Activated T-cell treated with anti-CD3 and anti-CD28 coated beads, Interleukin-2, amount 50 U/mL, for 4 hours (primary cell): ENCODE results near the gene LSR. TPM values are rescaled to one million over a fixed set of nuclear protein-coding genes. Genes with fewer than 3 reads are reported as not detected.

Source experiments
- ATAC-seq, 2 donors: fragments of 200-7000 bp; cut with Tn5 transposase; one replicate each; pipeline ENCODE4 v1.10.0; 2021
- DNase-seq: peaks from one replicate; pipeline ENCODE4 v3.0.0-alpha.2; 2020
- H3K27me3 Mint-ChIP-seq: one replicate; pipeline ENCODE4 v1.8.0; 2021; ENCODE audit warnings: low read depth, mixed read lengths
- H3K36me3 Mint-ChIP-seq: one replicate; pipeline ENCODE4 v1.8.0; 2022; ENCODE audit warnings: mixed read lengths; ENCODE audit not compliant: insufficient read depth
- H3K4me1 Mint-ChIP-seq: one replicate; pipeline ENCODE4 v1.8.0; 2021; ENCODE audit warnings: low read depth, mixed read lengths
- H3K4me3 Mint-ChIP-seq: one replicate; pipeline ENCODE4 v1.8.0; 2021; ENCODE audit warnings: mild to moderate bottlenecking, moderate library complexity, mixed read lengths
- H3K9me3 Mint-ChIP-seq: one replicate; pipeline ENCODE4 v1.8.0; 2021; ENCODE audit warnings: mixed read lengths
- total RNA-seq, 3 donors: library from RNA; stranded (reverse); gene quantifications; one replicate each; pipeline ENCODE4 v1.2.1, GENCODE V29; 2021

The LSR gene
- 10 to 100 TPM; 14.0 to 18.7 (median 17.1) TPM for total RNA-seq

DNA sequence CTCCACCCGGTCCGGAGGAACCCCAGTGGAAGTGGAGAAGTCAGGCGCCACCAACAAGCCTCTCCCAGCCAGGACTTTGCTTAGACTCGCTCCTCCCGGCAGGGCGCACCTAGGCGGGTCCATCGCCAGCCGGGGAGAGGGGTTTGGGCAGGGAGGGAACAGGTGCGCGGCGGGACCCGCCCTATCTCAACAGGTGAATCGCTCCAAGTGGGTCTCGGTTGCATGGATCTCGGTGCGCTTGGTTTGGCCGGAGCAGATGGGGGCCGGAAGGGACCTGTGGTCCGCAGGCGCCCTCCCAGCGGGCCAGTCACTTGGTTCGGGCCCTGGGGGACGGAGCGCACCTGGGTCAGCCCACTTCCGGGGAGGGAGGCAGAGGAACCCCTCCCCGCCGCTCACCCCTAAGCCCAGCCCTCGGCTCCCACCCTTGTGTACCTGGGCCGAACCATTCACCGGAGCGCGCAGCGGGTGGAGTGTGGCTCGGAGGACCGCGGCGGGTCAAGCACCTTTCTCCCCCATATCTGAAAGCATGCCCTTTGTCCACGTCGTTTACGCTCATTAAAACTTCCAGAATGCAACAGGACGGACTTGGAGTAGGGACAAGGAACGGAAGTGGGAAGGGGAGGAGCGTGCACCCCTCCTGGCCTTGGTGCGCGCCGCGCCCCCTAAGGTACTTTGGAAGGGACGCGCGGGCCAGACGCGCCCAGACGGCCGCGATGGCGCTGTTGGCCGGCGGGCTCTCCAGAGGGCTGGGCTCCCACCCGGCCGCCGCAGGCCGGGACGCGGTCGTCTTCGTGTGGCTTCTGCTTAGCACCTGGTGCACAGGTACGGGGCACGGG is at the start of gene LSR:
Gene LSR (plus strand): TSS at position 693 of the 836 bp plus-strand sequence. CDS start 21 bp downstream, at position 714.
- ATAC-seq (peak; percentile 87 to 88), DNase-seq (peak; percentile 65)
- H3K4me3 Mint-ChIP-seq: peak within 1 kb of the TSS; percentile 86
- H3K36me3 Mint-ChIP-seq: peaks cover 11% of the 10 kb centered on the region
- H3K27me3 Mint-ChIP-seq: peaks cover 4% of the 10 kb centered on the region
- H3K9me3 Mint-ChIP-seq: peaks cover 6% of the 10 kb centered on the region
- peaks cover 34% of the 10 kb centered on the region for H3K4me1 Mint-ChIP-seq

DNA sequence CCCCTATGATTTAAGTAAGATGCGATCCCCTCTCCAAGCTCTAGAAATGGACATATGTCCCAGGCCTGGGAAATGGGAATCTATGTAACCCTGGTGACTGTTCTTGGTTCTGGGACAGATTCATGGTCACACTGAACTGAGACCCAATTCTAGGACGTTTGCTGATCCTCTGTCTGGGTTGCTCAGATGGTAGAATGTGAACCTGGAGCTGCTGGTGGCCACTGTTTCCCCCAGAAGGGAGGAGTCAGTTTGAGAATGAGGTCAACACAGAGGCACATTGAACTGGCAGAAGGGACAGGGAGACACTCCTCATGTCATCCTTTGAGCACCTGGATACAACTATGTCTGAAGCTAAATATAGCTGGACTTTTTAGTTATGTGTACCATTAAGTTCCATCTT is 49.3 kb upstream of the LSR start:
- DNase-seq (no peak), ATAC-seq (no peak)
- peaks cover 54% of the 10 kb centered on the region for H3K4me1 Mint-ChIP-seq
- H3K4me3 Mint-ChIP-seq: no peak overlapping the region
- H3K9me3 Mint-ChIP-seq: no peaks in the 10 kb centered on the region
- H3K36me3 Mint-ChIP-seq: no peaks in the 10 kb centered on the region
- H3K27me3 Mint-ChIP-seq: no peaks in the 10 kb centered on the region

GRCh38 chr19:35202722-35203688 is 45.8 kb upstream of the LSR start:
- no peaks in the 10 kb centered on the region for H3K9me3 Mint-ChIP-seq
- no peaks in the 10 kb centered on the region for H3K36me3 Mint-ChIP-seq
- no peaks in the 10 kb centered on the region for H3K27me3 Mint-ChIP-seq
- H3K4me3 Mint-ChIP-seq: peak overlapping the region; percentile 46
- DNase-seq: no peak
- ATAC-seq: peak; percentile 21 to 27
- H3K4me1 Mint-ChIP-seq: peaks cover 78% of the 10 kb centered on the region

DNA sequence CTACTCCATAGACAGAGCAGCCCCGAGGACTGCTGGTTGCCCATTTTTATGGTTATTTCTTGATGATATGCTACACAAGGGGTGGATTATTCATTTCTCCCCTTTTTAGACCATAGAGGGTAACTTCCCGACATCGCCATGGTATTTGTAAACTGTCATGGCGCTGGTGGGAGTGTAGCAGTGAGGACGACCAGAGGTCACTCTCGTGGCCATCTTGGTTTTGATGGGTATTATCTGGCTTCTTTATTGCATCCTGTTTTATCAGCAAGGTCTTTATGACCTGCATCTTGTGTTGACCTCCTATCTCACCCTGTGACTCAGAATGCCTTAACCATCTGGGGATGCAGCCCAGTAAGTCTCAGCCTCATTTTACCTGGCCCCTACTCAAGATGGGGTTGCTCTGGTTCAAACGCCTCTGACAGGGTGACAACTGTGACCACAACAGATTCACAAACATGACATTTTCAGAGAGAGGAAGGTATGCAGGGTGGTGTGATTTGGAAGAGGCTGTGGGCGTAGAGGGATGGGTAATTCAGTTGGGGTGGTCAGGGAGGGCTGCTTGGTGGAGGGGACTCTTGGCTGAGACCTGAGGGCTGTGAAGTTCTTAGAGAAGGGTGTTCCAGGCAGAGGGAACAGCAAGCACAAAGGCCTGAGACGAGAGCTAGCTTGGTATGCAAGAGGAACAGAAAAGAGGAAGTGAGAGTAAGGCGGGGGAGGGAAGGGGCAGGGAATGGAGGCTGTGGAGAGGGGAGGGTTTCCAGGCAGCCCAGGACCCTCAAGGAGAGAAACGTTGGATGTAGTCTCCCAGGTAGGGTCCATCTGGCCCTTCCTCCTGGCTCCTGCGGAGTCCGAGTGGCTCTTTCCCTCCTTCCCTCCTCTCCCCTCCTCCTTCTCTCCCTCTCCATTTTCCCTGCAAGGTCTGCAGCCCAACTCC is 43.7 kb upstream of the LSR start:
- Mint-ChIP-seq H3K27me3 (no peaks in the 10 kb centered on the region), H3K4me3 (no peak overlapping the region), H3K9me3 (no peaks in the 10 kb centered on the region), H3K36me3 (no peaks in the 10 kb centered on the region), H3K4me1 (peaks cover 83% of the 10 kb centered on the region)
- ATAC-seq (no peak), DNase-seq (no peak)

- Mint-ChIP-seq H3K4me3 (peak overlapping the region; percentile 26), H3K27me3 (no peaks in the 10 kb centered on the region), H3K4me1 (peaks cover 88% of the 10 kb centered on the region), H3K36me3 (no peaks in the 10 kb centered on the region), H3K9me3 (no peaks in the 10 kb centered on the region)
- ATAC-seq: no peak
- no peak for DNase-seq
Observed at GRCh38 chr19:35205733-35206323, 43.0 kb upstream of the LSR start.

- peak; percentile 39 for DNase-seq
- Mint-ChIP-seq H3K27me3 (no peaks in the 10 kb centered on the region), H3K36me3 (no peaks in the 10 kb centered on the region), H3K4me1 (peaks cover 84% of the 10 kb centered on the region), H3K4me3 (peak overlapping the region; percentile 26), H3K9me3 (no peaks in the 10 kb centered on the region)
- peak; percentile 42 to 68 for ATAC-seq
Observed at GRCh38 chr19:35206379-35206778, 42.4 kb upstream of the LSR start.

DNA sequence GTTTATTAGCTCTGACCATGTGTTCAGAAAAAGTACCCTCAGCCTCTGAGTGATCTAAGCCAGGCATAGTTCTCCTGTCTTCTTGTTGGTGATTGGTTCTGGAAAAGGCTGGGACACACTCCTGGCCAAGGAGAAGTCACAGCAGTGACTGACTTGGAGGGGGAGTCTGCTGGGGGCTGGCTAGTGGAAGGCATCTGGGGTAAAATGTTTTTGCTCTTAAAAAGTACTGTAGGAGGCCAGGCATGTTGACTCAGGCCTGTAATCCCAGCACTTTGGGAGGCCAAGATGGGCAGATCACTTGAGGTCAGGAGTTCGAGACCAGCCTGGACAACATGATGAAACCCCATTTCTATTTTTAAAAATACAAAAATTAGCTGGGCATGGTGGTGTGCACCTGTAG is 41.9 kb upstream of the LSR start:
- ATAC-seq: no peak
- Mint-ChIP-seq H3K36me3 (no peaks in the 10 kb centered on the region), H3K9me3 (no peaks in the 10 kb centered on the region), H3K27me3 (no peaks in the 10 kb centered on the region), H3K4me3 (no peak overlapping the region), H3K4me1 (peaks cover 84% of the 10 kb centered on the region)
- no peak for DNase-seq

DNA sequence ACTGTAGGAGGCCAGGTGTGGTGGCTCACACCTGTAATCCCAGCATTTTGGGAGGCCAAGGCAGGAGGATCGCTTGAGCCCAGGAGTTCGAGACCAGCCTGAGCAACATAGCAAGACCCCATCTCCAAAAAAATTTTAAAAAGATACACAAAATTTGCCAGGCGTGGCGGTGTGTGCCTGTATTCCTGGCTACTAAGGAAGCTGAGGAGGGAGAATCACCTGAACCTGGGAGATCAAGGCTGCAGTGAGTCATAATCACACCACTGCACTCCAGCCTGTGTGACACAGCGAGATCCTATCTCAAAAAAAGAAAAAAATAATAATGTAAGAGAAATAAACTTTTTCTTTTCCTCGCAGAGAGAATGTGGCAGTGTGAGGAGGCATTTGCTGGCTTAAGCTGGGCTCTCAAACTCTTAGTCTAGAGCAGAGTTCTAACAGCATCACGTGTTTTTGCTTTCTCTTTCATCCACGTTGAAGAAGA is 41.4 kb upstream of the LSR start:
- ATAC-seq (peak in 1 of 2 donors; percentile 4), DNase-seq (peak; percentile 25)
- H3K9me3 Mint-ChIP-seq: no peaks in the 10 kb centered on the region
- no peaks in the 10 kb centered on the region for H3K27me3 Mint-ChIP-seq
- H3K4me1 Mint-ChIP-seq: peaks cover 84% of the 10 kb centered on the region
- H3K4me3 Mint-ChIP-seq: no peak overlapping the region
- H3K36me3 Mint-ChIP-seq: peaks cover 2% of the 10 kb centered on the region

DNA sequence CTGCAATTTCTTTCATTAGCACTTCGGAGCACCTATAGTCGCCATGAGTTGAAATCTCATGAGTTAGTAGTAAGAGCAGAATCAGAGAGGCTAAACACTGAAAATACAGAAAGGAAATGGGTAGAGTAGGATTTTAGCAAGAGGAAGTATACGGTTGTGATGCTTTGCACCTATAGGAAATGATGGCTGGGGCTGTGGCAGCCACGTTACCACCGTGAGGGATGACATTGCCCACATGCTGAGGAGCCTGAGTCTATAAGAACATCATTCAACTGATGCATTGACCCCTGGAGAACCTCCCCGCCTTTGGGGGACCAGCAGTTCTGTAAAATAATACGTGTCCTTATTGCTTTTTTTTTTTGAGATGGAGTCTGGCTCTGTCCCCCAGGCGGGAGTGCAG is 40.7 kb upstream of the LSR start:
- Mint-ChIP-seq H3K4me3 (no peak overlapping the region), H3K36me3 (peaks cover 2% of the 10 kb centered on the region), H3K9me3 (no peaks in the 10 kb centered on the region), H3K4me1 (peaks cover 84% of the 10 kb centered on the region), H3K27me3 (no peaks in the 10 kb centered on the region)
- DNase-seq (no peak), ATAC-seq (no peak)

DNA sequence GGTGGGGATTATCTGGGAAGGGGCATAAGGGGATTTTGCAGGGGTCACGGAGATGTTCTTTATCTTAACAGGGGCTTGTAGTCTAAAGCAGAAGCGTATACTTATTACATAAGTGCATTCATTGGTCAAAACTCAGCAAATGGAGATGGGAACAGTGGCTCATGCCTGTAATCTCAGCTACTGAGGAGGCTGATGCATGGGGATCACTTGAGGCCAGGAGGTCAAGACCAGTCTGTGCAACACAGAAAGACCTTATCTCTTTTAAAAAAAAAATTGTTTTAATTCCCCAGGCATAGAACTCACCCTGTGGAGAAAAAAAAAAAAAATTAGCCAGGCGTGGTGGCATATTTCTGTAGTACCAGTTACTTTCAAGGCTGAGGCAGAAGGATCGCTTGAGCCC is 39.2 kb upstream of the LSR start:
- peaks cover 2% of the 10 kb centered on the region for H3K36me3 Mint-ChIP-seq
- H3K27me3 Mint-ChIP-seq: no peaks in the 10 kb centered on the region
- peaks cover 84% of the 10 kb centered on the region for H3K4me1 Mint-ChIP-seq
- ATAC-seq (no peak), DNase-seq (no peak)
- no peaks in the 10 kb centered on the region for H3K9me3 Mint-ChIP-seq
- H3K4me3 Mint-ChIP-seq: no peak overlapping the region

DNA sequence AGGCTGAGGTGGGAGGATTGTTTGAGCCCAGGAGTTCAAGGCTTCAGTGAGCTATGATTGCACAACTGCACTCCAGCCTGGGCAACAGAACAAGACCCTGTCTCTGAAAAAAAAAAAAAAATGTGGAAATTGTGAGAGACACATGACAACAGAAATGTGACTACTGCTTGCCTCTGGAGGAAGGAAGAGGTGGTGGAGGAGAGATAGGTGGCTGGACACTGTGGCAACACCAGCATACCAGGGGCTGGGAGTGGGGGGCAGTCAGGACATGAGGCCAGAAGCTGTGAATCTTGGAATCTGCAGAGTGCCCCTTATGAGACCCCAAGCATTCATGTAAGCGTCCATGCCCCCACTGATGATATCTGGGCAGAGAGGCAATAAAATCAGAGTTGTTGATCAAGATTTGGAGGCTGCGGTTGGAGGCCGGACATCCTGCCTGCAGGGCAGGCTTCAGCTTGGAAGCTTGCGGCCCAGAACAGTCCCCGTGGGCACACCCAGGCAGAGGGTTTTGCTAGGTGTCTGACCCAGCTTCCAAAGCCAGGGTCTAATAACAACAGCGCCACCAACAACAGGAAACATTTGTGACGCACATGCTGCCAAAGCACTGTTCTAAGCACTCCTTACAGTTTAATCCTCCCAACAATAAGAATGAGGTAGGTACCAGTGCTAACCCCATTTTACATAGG is 37.1 kb upstream of the LSR start:
- peak; percentile 49 for DNase-seq
- no peaks in the 10 kb centered on the region for H3K27me3 Mint-ChIP-seq
- no peaks in the 10 kb centered on the region for H3K9me3 Mint-ChIP-seq
- peaks cover 85% of the 10 kb centered on the region for H3K4me1 Mint-ChIP-seq
- H3K4me3 Mint-ChIP-seq: peak overlapping the region; percentile 68
- ATAC-seq: peak; percentile 13 to 19
- peaks cover 2% of the 10 kb centered on the region for H3K36me3 Mint-ChIP-seq

DNA sequence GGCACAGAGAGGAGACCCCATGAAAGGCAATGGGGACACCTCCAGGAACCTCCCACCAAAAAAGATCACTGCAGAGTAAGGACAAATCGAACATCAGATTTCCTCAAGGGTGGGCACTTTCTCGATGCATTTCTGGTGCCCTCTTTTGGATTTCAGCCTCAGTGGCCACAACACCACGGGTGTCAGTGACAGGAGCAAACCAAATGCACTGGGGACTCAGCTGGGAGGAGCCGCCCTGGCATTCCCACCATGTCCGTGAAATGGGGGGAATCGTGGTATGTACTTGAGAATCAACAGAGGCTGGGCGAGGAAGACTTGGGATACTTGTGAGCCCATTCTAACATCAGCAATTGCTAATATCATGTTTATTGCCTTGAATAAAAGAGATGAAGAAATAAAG is 36.6 kb upstream of the LSR start:
- H3K36me3 Mint-ChIP-seq: peaks cover 2% of the 10 kb centered on the region
- no peaks in the 10 kb centered on the region for H3K27me3 Mint-ChIP-seq
- H3K4me3 Mint-ChIP-seq: peak overlapping the region; percentile 68
- H3K9me3 Mint-ChIP-seq: no peaks in the 10 kb centered on the region
- H3K4me1 Mint-ChIP-seq: peaks cover 83% of the 10 kb centered on the region
- DNase-seq (no peak), ATAC-seq (no peak)
